ENCODE data around the gene SSX7.
"Not testable (repeated sequence)": the region's sequence is repeated elsewhere in the genome, so short reads cannot be mapped to it uniquely, and the experiment has no call there.

DNA sequence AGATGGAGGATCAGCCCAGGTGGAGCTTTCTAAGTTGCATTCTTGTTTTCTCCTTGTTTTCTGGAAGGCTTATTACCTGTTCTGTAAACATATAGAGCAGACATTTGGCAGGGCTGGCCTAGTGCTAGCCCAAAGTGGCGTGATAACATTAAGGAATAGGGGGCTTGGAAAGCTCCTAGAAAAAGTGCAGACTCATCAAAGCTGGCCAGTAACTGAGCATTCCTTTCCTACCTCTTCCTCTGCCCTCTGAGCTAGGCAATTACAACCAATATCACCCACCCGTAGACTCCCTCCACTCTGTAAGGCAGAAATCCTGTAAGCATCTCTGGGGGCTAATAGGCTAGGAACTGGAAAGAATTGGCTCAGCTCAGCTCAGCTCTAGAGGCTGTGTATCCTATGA lies 7.5 kb upstream of the SSX7 start:
- TF ChIP-seq, protein P1, sequence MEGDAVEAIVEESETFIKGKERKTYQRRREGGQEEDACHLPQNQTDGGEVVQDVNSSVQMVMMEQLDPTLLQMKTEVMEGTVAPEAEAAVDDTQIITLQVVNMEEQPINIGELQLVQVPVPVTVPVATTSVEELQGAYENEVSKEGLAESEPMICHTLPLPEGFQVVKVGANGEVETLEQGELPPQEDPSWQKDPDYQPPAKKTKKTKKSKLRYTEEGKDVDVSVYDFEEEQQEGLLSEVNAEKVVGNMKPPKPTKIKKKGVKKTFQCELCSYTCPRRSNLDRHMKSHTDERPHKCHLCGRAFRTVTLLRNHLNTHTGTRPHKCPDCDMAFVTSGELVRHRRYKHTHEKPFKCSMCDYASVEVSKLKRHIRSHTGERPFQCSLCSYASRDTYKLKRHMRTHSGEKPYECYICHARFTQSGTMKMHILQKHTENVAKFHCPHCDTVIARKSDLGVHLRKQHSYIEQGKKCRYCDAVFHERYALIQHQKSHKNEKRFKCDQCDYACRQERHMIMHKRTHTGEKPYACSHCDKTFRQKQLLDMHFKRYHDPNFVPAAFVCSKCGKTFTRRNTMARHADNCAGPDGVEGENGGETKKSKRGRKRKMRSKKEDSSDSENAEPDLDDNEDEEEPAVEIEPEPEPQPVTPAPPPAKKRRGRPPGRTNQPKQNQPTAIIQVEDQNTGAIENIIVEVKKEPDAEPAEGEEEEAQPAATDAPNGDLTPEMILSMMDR (IDR thresholded peaks at IDR 0.05; ENCODE audit: insufficient read depth, low read length), result not testable (repeated sequence)
- TF ChIP-seq POLR2AphosphoS5 (IDR thresholded peaks at IDR 0.05; ENCODE audit: low read depth), result not testable (repeated sequence)
